ENCODE results near the gene GJD3.

The GJD3 gene

GRCh38 chr17:40340880-40341807, 23.4 kb downstream of the GJD3 start:
- peak; percentile 58 to 75 (median 74) for DNase-seq (ENCODE audit: low read depth in 2 of 3, low spot score in 1 of 3)

GRCh38 chr17:40340327-40340726, 24.2 kb downstream of the GJD3 start:
- no peak for DNase-seq (ENCODE audit: low read depth in 2 of 3, low spot score in 1 of 3)

GRCh38 chr17:40338941-40339649, 25.4 kb downstream of the GJD3 start:
- DNase-seq (ENCODE audit: low read depth in 2 of 3, low spot score in 1 of 3), result no peak

- no peak for DNase-seq (ENCODE audit: low read depth in 2 of 3, low spot score in 1 of 3)
Observed at GRCh38 chr17:40338058-40338457, 26.5 kb downstream of the GJD3 start.

GRCh38 chr17:40337351-40337750, 27.2 kb downstream of the GJD3 start:
- no peak for DNase-seq (ENCODE audit: low read depth in 2 of 3, low spot score in 1 of 3)

- DNase-seq (ENCODE audit: low read depth in 2 of 3, low spot score in 1 of 3), result no peak
Observed at GRCh38 chr17:40335620-40336019, 28.9 kb downstream of the GJD3 start.

GRCh38 chr17:40333781-40334448, 30.6 kb downstream of the GJD3 start:
- no peak for DNase-seq (ENCODE audit: low read depth in 2 of 3, low spot score in 1 of 3)

- no peak for DNase-seq (ENCODE audit: low read depth in 2 of 3, low spot score in 1 of 3)
Observed at GRCh38 chr17:40331743-40332641, 32.5 kb downstream of the GJD3 start.

- DNase-seq (ENCODE audit: low read depth in 2 of 3, low spot score in 1 of 3), result no peak
Observed at GRCh38 chr17:40330850-40331470, 33.6 kb downstream of the GJD3 start.

GRCh38 chr17:40329839-40330794, 34.4 kb downstream of the GJD3 start:
- no peak for DNase-seq (ENCODE audit: low read depth in 2 of 3, low spot score in 1 of 3)

GRCh38 chr17:40328386-40328766, 36.2 kb downstream of the GJD3 start:
- DNase-seq (ENCODE audit: low read depth in 2 of 3, low spot score in 1 of 3), result no peak

GRCh38 chr17:40327735-40328385, 36.7 kb downstream of the GJD3 start:
- DNase-seq (ENCODE audit: low read depth in 2 of 3, low spot score in 1 of 3), result no peak

- DNase-seq (ENCODE audit: low read depth in 2 of 3, low spot score in 1 of 3), result no peak
Observed at GRCh38 chr17:40327244-40327729, 37.2 kb downstream of the GJD3 start.

- DNase-seq (ENCODE audit: low read depth in 2 of 3, low spot score in 1 of 3), result no peak
Observed at GRCh38 chr17:40326832-40327199, 37.7 kb downstream of the GJD3 start.

- no peak for DNase-seq (ENCODE audit: low read depth in 2 of 3, low spot score in 1 of 3)
Observed at GRCh38 chr17:40326014-40326831, 38.3 kb downstream of the GJD3 start.

- DNase-seq (ENCODE audit: low read depth in 2 of 3, low spot score in 1 of 3), result no peak
Observed at GRCh38 chr17:40325156-40326013, 39.2 kb downstream of the GJD3 start.
